ENCODE data around the gene AKT2.

GRCh38 chr19:40320558-40320935, 35.4 kb upstream of the AKT2 start:
- TF ChIP-seq CTCF (IDR thresholded peaks at IDR 0.05): no peak
- TF ChIP-seq POLR2A (IDR thresholded peaks at IDR 0.05): no peak

All from ovary (tissue), 3 donors.